Measurements from ENCODE around the gene PF4V1.

The PF4V1 gene

GRCh38 chr4:73856518-73856917 lies 3.4 kb downstream of the PF4V1 start:
- Mint-ChIP-seq H3K4me3 (no peak overlapping the region), H3K9me3 (no peaks in the 10 kb centered on the region), H3K4me1 (no peaks in the 10 kb centered on the region), H3K27ac (no peak overlapping the region), H3K27me3 (peaks cover 4% of the 10 kb centered on the region), H3K36me3 (no peaks in the 10 kb centered on the region)
- CTCF ChIA-PET: no interaction called here
- DNase-seq: no peak

GRCh38 chr4:73859614-73860088 lies 6.6 kb downstream of the PF4V1 start:
- Mint-ChIP-seq H3K4me1 (no peaks in the 10 kb centered on the region), H3K27ac (no peak overlapping the region), H3K27me3 (no peaks in the 10 kb centered on the region), H3K36me3 (no peaks in the 10 kb centered on the region), H3K9me3 (no peaks in the 10 kb centered on the region), H3K4me3 (no peak overlapping the region)
- CTCF ChIA-PET: no interaction called here
- no peak for DNase-seq

GRCh38 chr4:73860181-73860580 lies 7.1 kb downstream of the PF4V1 start:
- DNase-seq: no peak
- CTCF ChIA-PET: no interaction called here
- Mint-ChIP-seq H3K9me3 (no peaks in the 10 kb centered on the region), H3K4me1 (no peaks in the 10 kb centered on the region), H3K27me3 (no peaks in the 10 kb centered on the region), H3K4me3 (no peak overlapping the region), H3K27ac (no peak overlapping the region), H3K36me3 (no peaks in the 10 kb centered on the region)

DNA sequence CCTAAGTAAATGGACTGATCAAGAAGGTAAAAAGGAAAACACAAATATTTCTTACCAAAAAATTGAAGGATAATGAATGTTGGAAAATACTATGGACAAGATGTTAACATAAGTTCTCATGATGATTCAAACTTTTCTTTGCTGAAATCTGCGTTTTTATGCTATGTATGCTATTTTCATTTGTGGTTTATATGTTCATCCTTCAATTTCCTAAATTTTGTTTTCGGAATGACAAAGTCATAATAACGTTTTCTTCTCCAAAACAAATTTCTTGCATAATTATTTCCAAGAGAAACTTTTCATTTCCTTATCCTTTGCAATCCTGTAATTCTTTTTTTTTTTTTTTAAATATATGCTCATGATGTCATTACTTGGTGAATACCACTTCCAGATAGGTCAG lies 7.8 kb downstream of the PF4V1 start:
- Mint-ChIP-seq H3K36me3 (no peaks in the 10 kb centered on the region), H3K4me1 (no peaks in the 10 kb centered on the region), H3K9me3 (no peaks in the 10 kb centered on the region), H3K27me3 (no peaks in the 10 kb centered on the region), H3K4me3 (no peak overlapping the region), H3K27ac (no peak overlapping the region)
- no peak for DNase-seq
- CTCF ChIA-PET: no interaction called here

GRCh38 chr4:73862322-73862721 lies 9.2 kb downstream of the PF4V1 start:
- no peak for DNase-seq

DNA sequence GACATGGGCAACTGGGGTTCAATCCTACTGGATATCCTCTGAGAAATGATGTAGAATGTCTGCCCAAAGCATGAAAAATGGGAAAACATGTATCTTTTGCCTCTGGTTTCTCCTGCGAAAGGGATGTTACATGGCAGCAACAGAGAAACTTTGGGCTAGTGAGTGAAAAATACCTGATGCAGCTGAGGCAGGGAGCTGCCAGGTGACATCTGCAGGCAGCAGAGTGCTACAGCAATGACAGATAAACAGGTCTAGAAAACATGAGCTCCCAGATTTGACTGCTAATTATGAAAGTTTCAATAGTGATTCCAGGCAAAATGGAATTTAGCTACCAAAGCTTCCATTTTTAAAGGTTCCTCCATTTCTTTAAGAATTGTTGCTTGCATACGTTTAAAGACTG lies 11.3 kb downstream of the PF4V1 start:
- Mint-ChIP-seq H3K27ac (no peak overlapping the region), H3K36me3 (no peaks in the 10 kb centered on the region)

More at GRCh38 chr4:73862322-73862721, 9.2 kb downstream of the PF4V1 start:
- no peaks in the 10 kb centered on the region for H3K36me3 Mint-ChIP-seq
- no peak overlapping the region for H3K27ac Mint-ChIP-seq
- H3K4me1 Mint-ChIP-seq: no peaks in the 10 kb centered on the region
- CTCF ChIA-PET: no interaction called here
- H3K27me3 Mint-ChIP-seq: no peaks in the 10 kb centered on the region
- no peaks in the 10 kb centered on the region for H3K9me3 Mint-ChIP-seq
- H3K4me3 Mint-ChIP-seq: no peak overlapping the region

GRCh38 chr4:73864961-73865360 lies 11.9 kb downstream of the PF4V1 start:
- Mint-ChIP-seq H3K36me3 (no peaks in the 10 kb centered on the region), H3K4me1 (no peaks in the 10 kb centered on the region), H3K9me3 (no peaks in the 10 kb centered on the region), H3K4me3 (no peak overlapping the region), H3K27me3 (peaks cover 21% of the 10 kb centered on the region), H3K27ac (no peak overlapping the region)
- CTCF ChIA-PET: interaction anchor here (0.6 to 0.8 kb wide), 2 partner anchors 60 to 201 kb away, joined by 3 to 4 read pairs; no protein-coding TSS in a partner anchor
- DNase-seq: no peak

More for the DNA sequence above, 11.3 kb downstream of the PF4V1 start:
- peaks cover 15% of the 10 kb centered on the region for H3K27me3 Mint-ChIP-seq
- CTCF ChIA-PET: interaction anchor here (0.6 to 0.8 kb wide), 2 partner anchors 59 to 200 kb away, joined by 3 to 4 read pairs; no protein-coding TSS in a partner anchor
- no peak for DNase-seq
- no peaks in the 10 kb centered on the region for H3K4me1 Mint-ChIP-seq
- H3K4me3 Mint-ChIP-seq: no peak overlapping the region
- H3K9me3 Mint-ChIP-seq: no peaks in the 10 kb centered on the region

- CTCF ChIA-PET: no interaction called here
- H3K4me3 Mint-ChIP-seq: no peak overlapping the region
- H3K27me3 Mint-ChIP-seq: peaks cover 26% of the 10 kb centered on the region
- no peak for DNase-seq
- no peaks in the 10 kb centered on the region for H3K4me1 Mint-ChIP-seq
- H3K36me3 Mint-ChIP-seq: no peaks in the 10 kb centered on the region
- no peaks in the 10 kb centered on the region for H3K9me3 Mint-ChIP-seq
- H3K27ac Mint-ChIP-seq: no peak overlapping the region
Observed at GRCh38 chr4:73865431-73866096, 12.5 kb downstream of the PF4V1 start.

DNA sequence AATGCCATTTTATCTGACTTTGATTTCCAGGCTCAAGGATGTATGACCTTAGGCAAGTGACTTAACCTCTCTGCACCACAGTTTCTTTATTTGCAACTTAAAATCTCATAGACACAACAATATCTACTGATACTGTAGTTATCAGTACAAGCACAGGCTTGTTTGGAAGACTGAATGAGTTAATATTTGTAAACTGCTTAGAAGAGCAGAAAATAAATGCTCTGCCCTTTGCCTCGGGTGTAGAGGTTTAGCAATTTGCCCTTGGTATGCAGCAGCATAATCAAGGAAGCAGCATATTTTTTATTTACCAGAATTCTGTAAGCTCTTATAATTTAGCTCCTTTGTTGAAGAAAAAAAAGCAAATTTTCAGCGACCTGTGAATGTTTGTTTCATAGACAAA lies 13.2 kb downstream of the PF4V1 start:
- Mint-ChIP-seq H3K27me3 (peaks cover 26% of the 10 kb centered on the region), H3K4me3 (no peak overlapping the region), H3K4me1 (no peaks in the 10 kb centered on the region), H3K9me3 (no peaks in the 10 kb centered on the region), H3K27ac (no peak overlapping the region), H3K36me3 (no peaks in the 10 kb centered on the region)
- no peak for DNase-seq
- CTCF ChIA-PET: no interaction called here

- H3K9me3 Mint-ChIP-seq: no peaks in the 10 kb centered on the region
- no peaks in the 10 kb centered on the region for H3K36me3 Mint-ChIP-seq
- H3K27me3 Mint-ChIP-seq: peaks cover 26% of the 10 kb centered on the region
- H3K4me1 Mint-ChIP-seq: no peaks in the 10 kb centered on the region
- CTCF ChIA-PET: no interaction called here
- DNase-seq: no peak
- H3K4me3 Mint-ChIP-seq: no peak overlapping the region
- H3K27ac Mint-ChIP-seq: no peak overlapping the region
Observed at GRCh38 chr4:73867783-73868182, 14.7 kb downstream of the PF4V1 start.

DNA sequence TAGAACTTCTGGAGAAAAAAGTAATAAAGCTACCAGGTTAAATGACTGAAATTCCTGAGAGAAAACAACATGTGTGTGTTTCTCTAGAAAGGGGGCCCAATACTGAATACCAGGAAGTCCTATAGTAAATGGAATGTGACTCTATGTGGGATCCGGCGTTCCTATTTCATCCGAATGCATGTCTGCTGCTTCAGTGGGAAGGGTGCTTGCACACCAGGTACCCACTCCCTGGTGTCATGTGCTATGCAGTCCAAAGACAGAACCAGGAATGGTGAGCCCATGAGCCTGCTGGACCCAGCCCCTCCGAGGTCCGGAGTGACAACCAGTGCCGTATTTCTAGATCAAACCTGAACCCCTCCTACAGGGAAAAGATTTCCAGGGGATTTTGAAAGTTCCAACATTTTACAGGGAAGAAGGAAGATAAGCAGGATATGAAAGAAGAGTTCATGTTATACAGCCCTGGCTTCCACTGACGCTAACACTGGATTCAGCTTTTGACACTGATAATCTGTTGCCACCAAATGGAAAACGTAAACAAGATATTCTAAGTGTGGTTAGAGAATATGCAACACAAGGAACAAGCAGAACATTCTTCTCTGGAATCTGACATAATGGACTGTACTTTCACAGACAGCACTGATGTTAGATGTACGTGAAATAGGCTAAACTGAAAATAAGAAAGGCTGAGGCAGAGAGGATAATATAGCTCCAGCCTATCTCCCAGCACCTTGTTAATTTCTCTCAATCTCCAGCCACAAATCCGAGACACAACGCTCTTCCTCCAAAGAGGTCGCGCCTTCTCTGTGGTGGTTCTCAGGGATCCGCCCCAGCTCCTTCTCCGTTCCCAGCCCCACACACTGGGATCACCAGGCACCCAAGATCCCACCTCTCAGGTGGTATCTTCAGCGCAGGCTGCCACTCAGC lies 15.4 kb downstream of the PF4V1 start:
- Mint-ChIP-seq H3K9me3 (no peaks in the 10 kb centered on the region), H3K27ac (no peak overlapping the region), H3K4me3 (no peak overlapping the region), H3K4me1 (no peaks in the 10 kb centered on the region), H3K27me3 (peaks cover 26% of the 10 kb centered on the region), H3K36me3 (no peaks in the 10 kb centered on the region)
- DNase-seq: no peak
- CTCF ChIA-PET: interaction anchor here (1.2 kb wide), 1 partner anchor 207 kb away, joined by 4 read pairs; no protein-coding TSS in a partner anchor

GRCh38 chr4:73869130-73870055 lies 16.3 kb downstream of the PF4V1 start, which contains the start of gene CXCL1:
Gene CXCL1 (plus strand): TSS chr4:73869393. CDS start chr4:73869471, 78 bp downstream.
- Mint-ChIP-seq H3K9me3 (no peaks in the 10 kb centered on the region), H3K36me3 (no peaks in the 10 kb centered on the region), H3K4me1 (no peaks in the 10 kb centered on the region), H3K27me3 (peaks cover 26% of the 10 kb centered on the region), H3K27ac (no peak within 1 kb of the TSS), H3K4me3 (no peak within 1 kb of the TSS)
- CTCF ChIA-PET: interaction anchor here (1.2 kb wide), 1 partner anchor 208 kb away, joined by 4 read pairs; no protein-coding TSS in a partner anchor
- no peak for DNase-seq

DNA sequence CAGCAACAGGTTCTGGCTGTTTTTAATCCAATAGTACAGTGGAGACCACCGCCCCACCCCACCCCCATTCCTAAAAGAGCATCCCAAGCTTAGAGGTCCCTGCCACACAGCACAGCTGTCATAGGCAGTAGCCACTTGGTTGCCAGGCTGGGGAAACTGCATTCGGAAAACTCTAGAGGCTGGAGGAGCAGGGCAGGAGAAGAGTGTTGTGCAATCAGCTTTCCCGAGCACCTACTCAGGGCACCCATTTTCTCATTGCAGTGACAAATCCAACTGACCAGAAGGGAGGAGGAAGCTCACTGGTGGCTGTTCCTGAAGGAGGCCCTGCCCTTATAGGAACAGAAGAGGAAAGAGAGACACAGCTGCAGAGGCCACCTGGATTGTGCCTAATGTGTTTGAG lies 17.2 kb downstream of the PF4V1 start:
- CTCF ChIA-PET: no interaction called here
- no peaks in the 10 kb centered on the region for H3K4me1 Mint-ChIP-seq
- no peak for DNase-seq

DNA sequence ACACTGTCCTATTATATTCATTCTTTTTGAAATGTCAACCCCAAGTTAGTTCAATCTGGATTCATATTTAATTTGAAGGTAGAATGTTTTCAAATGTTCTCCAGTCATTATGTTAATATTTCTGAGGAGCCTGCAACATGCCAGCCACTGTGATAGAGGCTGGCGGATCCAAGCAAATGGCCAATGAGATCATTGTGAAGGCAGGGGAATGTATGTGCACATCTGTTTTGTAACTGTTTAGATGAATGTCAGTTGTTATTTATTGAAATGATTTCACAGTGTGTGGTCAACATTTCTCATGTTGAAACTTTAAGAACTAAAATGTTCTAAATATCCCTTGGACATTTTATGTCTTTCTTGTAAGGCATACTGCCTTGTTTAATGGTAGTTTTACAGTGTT lies 17.7 kb downstream of the PF4V1 start:
- Mint-ChIP-seq H3K27ac (no peak overlapping the region), H3K4me3 (no peak overlapping the region), H3K36me3 (no peaks in the 10 kb centered on the region), H3K27me3 (peaks cover 26% of the 10 kb centered on the region), H3K9me3 (no peaks in the 10 kb centered on the region), H3K4me1 (no peaks in the 10 kb centered on the region)
- CTCF ChIA-PET: no interaction called here
- no peak for DNase-seq

More for the DNA sequence above, 17.2 kb downstream of the PF4V1 start:
- Mint-ChIP-seq H3K36me3 (no peaks in the 10 kb centered on the region), H3K27ac (no peak overlapping the region), H3K27me3 (peaks cover 26% of the 10 kb centered on the region), H3K9me3 (no peaks in the 10 kb centered on the region), H3K4me3 (no peak overlapping the region)
